ENCODE results near the gene PRSS2. TPM values are rescaled to one million over a fixed set of nuclear protein-coding genes. Genes with fewer than 3 reads are reported as not detected.
"Not testable (repeated sequence)": the region's sequence is repeated elsewhere in the genome, so short reads cannot be mapped to it uniquely, and the experiment has no call there.

The PRSS2 gene
- 60.4 TPM for polyA plus RNA-seq
- long read RNA-seq, donor 1 = 0 reads
- long read RNA-seq, donor 2, transcript PRSS2-201 (5 exons, 795 nt) = major isoform, 9 of 9 reads
- long read RNA-seq, donor 2, partial matches to known transcripts = 0 of 9 reads
- long read RNA-seq, donor 2, other reads (novel, unspliced or antisense) = 0 of 9 reads
- long read RNA-seq, donor 3, transcript PRSS2-201 (5 exons, 795 nt) = major isoform, 12 of 12 reads
- long read RNA-seq, donor 3, partial matches to known transcripts = 0 of 12 reads
- long read RNA-seq, donor 3, other reads (novel, unspliced or antisense) = 0 of 12 reads
- long read RNA-seq, donor 4 = 0 reads
- long read RNA-seq, donor 5 = 0 reads
- long read RNA-seq, donor 6, transcript PRSS2-201 (5 exons, 795 nt) = major isoform, 37 of 63 reads
- long read RNA-seq, donor 6, partial matches to known transcripts = 25 of 63 reads
- long read RNA-seq, donor 6, other reads (novel, unspliced or antisense) = 0 of 63 reads
- long read RNA-seq, donor 7 = 0 reads
- long read RNA-seq, donor 8, transcript PRSS2-201 (5 exons, 795 nt) = major isoform, 11 of 11 reads
- long read RNA-seq, donor 8, partial matches to known transcripts = 0 of 11 reads
- long read RNA-seq, donor 8, other reads (novel, unspliced or antisense) = 0 of 11 reads
- long read RNA-seq, donor 9, transcript PRSS2-201 (5 exons, 795 nt) = major isoform, 5 of 6 reads
- long read RNA-seq, donor 9, partial matches to known transcripts = 0 of 6 reads
- long read RNA-seq, donor 9, other reads (novel, unspliced or antisense) = 0 of 6 reads
- long read RNA-seq, donor 10, transcript PRSS2-201 (5 exons, 795 nt) = major isoform, 45 of 62 reads
- long read RNA-seq, donor 10, partial matches to known transcripts = 16 of 62 reads
- long read RNA-seq, donor 10, other reads (novel, unspliced or antisense) = 0 of 62 reads
- long read RNA-seq, donor 11, transcript PRSS2-201 (5 exons, 795 nt) = major isoform, 34 of 34 reads
- long read RNA-seq, donor 11, partial matches to known transcripts = 0 of 34 reads
- long read RNA-seq, donor 11, other reads (novel, unspliced or antisense) = 0 of 34 reads

- Histone ChIP-seq H3K4me3 (ENCODE audit: low read length) (no peak within 1 kb of the TSS), H3K9me3 (ENCODE audit: control insufficient read depth, low read depth, low read length) (no peaks in the 10 kb centered on the region), H3K4me1 (ENCODE audit: control insufficient read depth, insufficient read depth, low read length) (no peaks in the 10 kb centered on the region), H3K36me3 (ENCODE audit: control insufficient read depth, insufficient read depth, low read length) (no peaks in the 10 kb centered on the region), H3K27me3 (ENCODE audit: control insufficient read depth, insufficient read depth, low read length) (peaks cover 28% of the 10 kb centered on the region), H3K27ac (ENCODE audit: low read length) (no peak within 1 kb of the TSS)
- WGBS (ENCODE audit: insufficient coverage, low lambda C conversion rate) = 100% methylated on average over 1 of the region's 7 CpGs
- DNase-seq = no peak
Measured at GRCh38 chr7:142770661-142771352, at the start of gene PRSS2. Gene PRSS2 (plus strand): TSS chr7:142770970. CDS start chr7:142770983, 13 bp downstream.

GRCh38 chr7:142720986-142721385, 49.8 kb upstream of the PRSS2 start:
- Histone ChIP-seq H3K27me3 (ENCODE audit: control insufficient read depth, insufficient read depth, low read length) (no peaks in the 10 kb centered on the region), H3K4me3 (ENCODE audit: low read length) (no peak overlapping the region), H3K9me3 (ENCODE audit: control insufficient read depth, low read depth, low read length) (no peaks in the 10 kb centered on the region), H3K27ac (ENCODE audit: low read length) (no peak overlapping the region), H3K36me3 (ENCODE audit: control insufficient read depth, insufficient read depth, low read length) (no peaks in the 10 kb centered on the region), H3K4me1 (ENCODE audit: control insufficient read depth, insufficient read depth, low read length) (no peaks in the 10 kb centered on the region)
- no peak for DNase-seq
- WGBS (ENCODE audit: insufficient coverage, low lambda C conversion rate) = no CpG with 5 or more reads among the region's 10 CpGs

DNA sequence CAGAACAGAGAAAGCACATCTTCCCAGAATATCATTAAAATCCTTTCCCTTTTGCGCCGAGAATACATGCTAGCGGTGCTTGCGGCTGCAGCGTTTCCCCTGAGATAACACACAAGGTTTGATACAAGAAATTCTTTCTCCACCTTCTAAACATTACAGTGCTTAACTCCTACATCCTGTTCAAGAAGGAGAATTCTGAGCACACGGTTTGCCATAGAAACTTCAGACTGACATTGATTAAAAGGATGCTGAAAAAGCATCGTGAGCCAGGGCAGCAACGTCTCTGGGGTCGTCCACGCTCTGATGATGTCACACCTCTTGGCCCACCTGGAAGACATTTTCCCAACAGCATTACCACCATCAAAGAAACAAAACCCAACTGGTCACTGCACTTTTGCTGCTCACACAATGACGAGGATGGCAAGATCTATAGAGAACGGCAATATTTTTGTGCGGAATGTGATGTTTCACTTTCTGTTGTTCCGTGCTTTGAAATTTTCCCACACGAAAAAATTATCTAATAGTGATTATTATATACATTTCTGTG, 48.4 kb upstream of the PRSS2 start:
- no peaks in the 10 kb centered on the region for H3K36me3 ChIP-seq (ENCODE audit: control insufficient read depth, insufficient read depth, low read length)
- 91% methylated on average over 5 of the region's 15 CpGs for WGBS (ENCODE audit: insufficient coverage, low lambda C conversion rate)
- H3K27me3 ChIP-seq (ENCODE audit: control insufficient read depth, insufficient read depth, low read length) = no peaks in the 10 kb centered on the region
- no peak for DNase-seq
- no peak overlapping the region for H3K27ac ChIP-seq (ENCODE audit: low read length)
- no peaks in the 10 kb centered on the region for H3K9me3 ChIP-seq (ENCODE audit: control insufficient read depth, low read depth, low read length)
- no peaks in the 10 kb centered on the region for H3K4me1 ChIP-seq (ENCODE audit: control insufficient read depth, insufficient read depth, low read length)
- no peak overlapping the region for H3K4me3 ChIP-seq (ENCODE audit: low read length)

GRCh38 chr7:142733271-142733670, 37.5 kb upstream of the PRSS2 start:
- H3K36me3 ChIP-seq (ENCODE audit: control insufficient read depth, insufficient read depth, low read length) = no peaks in the 10 kb centered on the region
- H3K4me3 ChIP-seq (ENCODE audit: low read length) = no peak overlapping the region
- WGBS (ENCODE audit: insufficient coverage, low lambda C conversion rate) = no CpG with 5 or more reads among the region's 8 CpGs

GRCh38 chr7:142739923-142740492, 30.8 kb upstream of the PRSS2 start:
- Histone ChIP-seq H3K27me3 (ENCODE audit: control insufficient read depth, insufficient read depth, low read length) (no peaks in the 10 kb centered on the region), H3K4me1 (ENCODE audit: control insufficient read depth, insufficient read depth, low read length) (no peaks in the 10 kb centered on the region), H3K36me3 (ENCODE audit: control insufficient read depth, insufficient read depth, low read length) (no peaks in the 10 kb centered on the region), H3K4me3 (ENCODE audit: low read length) (no peak overlapping the region), H3K27ac (ENCODE audit: low read length) (no peak overlapping the region), H3K9me3 (ENCODE audit: control insufficient read depth, low read depth, low read length) (no peaks in the 10 kb centered on the region)
- DNase-seq = no peak
- WGBS (ENCODE audit: insufficient coverage, low lambda C conversion rate) = no CpG with 5 or more reads among the region's 2 CpGs

More at GRCh38 chr7:142733271-142733670, 37.5 kb upstream of the PRSS2 start:
- no peaks in the 10 kb centered on the region for H3K4me1 ChIP-seq (ENCODE audit: control insufficient read depth, insufficient read depth, low read length)
- H3K27me3 ChIP-seq (ENCODE audit: control insufficient read depth, insufficient read depth, low read length) = no peaks in the 10 kb centered on the region
- H3K27ac ChIP-seq (ENCODE audit: low read length) = no peak overlapping the region
- no peaks in the 10 kb centered on the region for H3K9me3 ChIP-seq (ENCODE audit: control insufficient read depth, low read depth, low read length)
- DNase-seq = no peak

DNA sequence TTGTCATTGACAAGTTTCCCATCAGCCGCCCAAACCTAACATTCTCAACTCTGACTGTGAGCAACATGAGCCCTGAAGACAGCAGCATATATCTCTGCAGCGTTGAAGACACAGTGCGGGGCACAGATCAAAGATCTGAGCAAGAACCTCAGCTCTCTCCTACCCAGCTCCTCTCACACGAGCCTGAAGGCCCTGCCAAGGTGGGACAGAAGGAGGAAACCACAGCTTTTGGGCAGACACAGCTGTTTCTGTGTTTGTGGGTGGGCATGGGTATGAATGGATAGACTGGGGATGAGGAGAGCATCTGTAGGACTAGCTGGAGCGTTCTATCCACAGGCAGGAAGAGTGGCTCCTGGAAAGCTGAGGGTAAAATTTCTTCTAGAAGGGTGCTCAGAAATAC, 30.0 kb upstream of the PRSS2 start:
- Histone ChIP-seq H3K9me3 (ENCODE audit: control insufficient read depth, low read depth, low read length) (no peaks in the 10 kb centered on the region), H3K27ac (ENCODE audit: low read length) (no peak overlapping the region), H3K4me1 (ENCODE audit: control insufficient read depth, insufficient read depth, low read length) (no peaks in the 10 kb centered on the region), H3K27me3 (ENCODE audit: control insufficient read depth, insufficient read depth, low read length) (no peaks in the 10 kb centered on the region), H3K4me3 (ENCODE audit: low read length) (no peak overlapping the region), H3K36me3 (ENCODE audit: control insufficient read depth, insufficient read depth, low read length) (no peaks in the 10 kb centered on the region)
- WGBS (ENCODE audit: insufficient coverage, low lambda C conversion rate) = no CpG with 5 or more reads among the region's 5 CpGs
- no peak for DNase-seq

- not testable (repeated sequence) for H3K4me3 ChIP-seq (ENCODE audit: low read length); H3K27me3 ChIP-seq (ENCODE audit: control insufficient read depth, insufficient read depth, low read length); H3K27ac ChIP-seq (ENCODE audit: low read length); H3K9me3 ChIP-seq (ENCODE audit: control insufficient read depth, low read depth, low read length); DNase-seq; H3K4me1 ChIP-seq (ENCODE audit: control insufficient read depth, insufficient read depth, low read length); H3K36me3 ChIP-seq (ENCODE audit: control insufficient read depth, insufficient read depth, low read length)
Measured at GRCh38 chr7:142741932-142742331, 28.8 kb upstream of the PRSS2 start.

GRCh38 chr7:142745091-142745635, 25.6 kb upstream of the PRSS2 start:
- H3K4me1 ChIP-seq (ENCODE audit: control insufficient read depth, insufficient read depth, low read length) = no peaks in the 10 kb centered on the region
- H3K9me3 ChIP-seq (ENCODE audit: control insufficient read depth, low read depth, low read length) = no peaks in the 10 kb centered on the region
- H3K36me3 ChIP-seq (ENCODE audit: control insufficient read depth, insufficient read depth, low read length) = no peaks in the 10 kb centered on the region
- no peak for DNase-seq
- no CpG with 5 or more reads among the region's 1 CpG for whole genome bisulfite sequencing (ENCODE audit: insufficient coverage, low lambda C conversion rate)
- H3K4me3 ChIP-seq (ENCODE audit: low read length) = no peak overlapping the region
- H3K27ac ChIP-seq (ENCODE audit: low read length) = no peak overlapping the region
- peaks cover 2% of the 10 kb centered on the region for H3K27me3 ChIP-seq (ENCODE audit: control insufficient read depth, insufficient read depth, low read length)

- H3K4me1 ChIP-seq (ENCODE audit: control insufficient read depth, insufficient read depth, low read length) = no peaks in the 10 kb centered on the region
- no CpG with 5 or more reads among the region's 4 CpGs for whole genome bisulfite sequencing (ENCODE audit: insufficient coverage, low lambda C conversion rate)
- no peak overlapping the region for H3K4me3 ChIP-seq (ENCODE audit: low read length)
- peaks cover 2% of the 10 kb centered on the region for H3K27me3 ChIP-seq (ENCODE audit: control insufficient read depth, insufficient read depth, low read length)
- DNase-seq = no peak
- no peak overlapping the region for H3K27ac ChIP-seq (ENCODE audit: low read length)
- H3K36me3 ChIP-seq (ENCODE audit: control insufficient read depth, insufficient read depth, low read length) = no peaks in the 10 kb centered on the region
- no peaks in the 10 kb centered on the region for H3K9me3 ChIP-seq (ENCODE audit: control insufficient read depth, low read depth, low read length)
Measured at GRCh38 chr7:142745745-142746144, 25.0 kb upstream of the PRSS2 start.
